Keratinocyte (primary cell): ENCODE data around the gene PIP4P1. TPM values are rescaled to one million over a fixed set of nuclear protein-coding genes. Genes with fewer than 3 reads are reported as not detected.

Experiments
- DNase-seq: peaks from one replicate; pipeline ENCODE4 v3.0.0-alpha.2; 2011; ENCODE audit warnings: low read depth, missing footprints, low spot score
- FAIRE-seq: peaks from 2 replicates; lab custom pipeline; 2011; peaks lifted over from hg19 to GRCh38; lab: Jason Lieb, UNC
- H2AFZ ChIP-seq: 2 replicates; pipeline ENCODE4 v1.6.0; 2012; ENCODE audit warnings: low read length, control low read depth, inconsistent platforms; ENCODE audit not compliant: control insufficient read depth
- H3K27ac ChIP-seq: 2 replicates; pipeline ENCODE4 v1.5.1; 2011; ENCODE audit warnings: low read length; ENCODE audit not compliant: control insufficient read depth, insufficient read depth
- H3K27me3 ChIP-seq: 3 replicates; pipeline ENCODE4 v1.6.0; 2011; ENCODE audit warnings: low read length; ENCODE audit not compliant: control insufficient read depth, insufficient read depth; ENCODE audit errors: extremely low read depth
- H3K36me3 ChIP-seq, 2 experiments: 2 replicates in 1 of 2; 3 replicates in 1 of 2; pipeline ENCODE4 v1.5.1; 2011; ENCODE audit warnings: low read length in 2 of 2, mild to moderate bottlenecking in 1 of 2; ENCODE audit not compliant: control insufficient read depth in 2 of 2, insufficient read depth in 2 of 2; ENCODE audit errors: extremely low read depth in 1 of 2
- H3K4me1 ChIP-seq: 3 replicates; pipeline ENCODE4 v1.5.1; 2011; ENCODE audit warnings: low read length; ENCODE audit not compliant: control insufficient read depth, insufficient read depth; ENCODE audit errors: extremely low read depth
- H3K4me2 ChIP-seq: 3 replicates; pipeline ENCODE4 v1.6.0; 2011; ENCODE audit warnings: low read depth, low read length; ENCODE audit not compliant: control insufficient read depth, insufficient read depth; ENCODE audit errors: extremely low read depth
- H3K4me3 ChIP-seq, 3 experiments: fragments of 200-600 bp in 1 of 3; sonication (generic) in 1 of 3; 2 replicates in 2 of 3; 3 replicates in 1 of 3; pipeline ENCODE4 v1.5.1; 2011 to 2016; ENCODE audit warnings: low read length in 3 of 3, mild to moderate bottlenecking in 3 of 3, control low read depth in 2 of 3, inconsistent platforms in 1 of 3, low read depth in 1 of 3, mixed read lengths in 1 of 3, mixed run types in 1 of 3, moderate library complexity in 1 of 3; ENCODE audit not compliant: control insufficient read depth in 2 of 3, insufficient read depth in 2 of 3; ENCODE audit errors: extremely low read depth in 1 of 3
- H3K79me2 ChIP-seq: 2 replicates; pipeline ENCODE4 v1.6.0; 2012; ENCODE audit warnings: low read length; ENCODE audit not compliant: control insufficient read depth, insufficient read depth
- H3K9ac ChIP-seq: 3 replicates; pipeline ENCODE4 v1.6.0; 2011; ENCODE audit warnings: low read length; ENCODE audit not compliant: control insufficient read depth, insufficient read depth; ENCODE audit errors: extremely low read depth
- H3K9me1 ChIP-seq: 3 replicates; pipeline ENCODE4 v1.6.0; 2011; ENCODE audit warnings: low read length; ENCODE audit not compliant: control insufficient read depth, insufficient read depth; ENCODE audit errors: extremely low read depth
- H3K9me3 ChIP-seq: 2 replicates; pipeline ENCODE4 v1.5.1; 2012; ENCODE audit warnings: low read depth, low read length; ENCODE audit not compliant: control insufficient read depth
- H4K20me1 ChIP-seq: 3 replicates; pipeline ENCODE4 v1.6.0; 2011; ENCODE audit warnings: low read length; ENCODE audit not compliant: control insufficient read depth, insufficient read depth; ENCODE audit errors: extremely low read depth
- CTCF ChIP-seq, 3 experiments: IDR thresholded peaks in 1 of 3; conservative IDR thresholded peaks in 1 of 3; optimal IDR thresholded peaks in 1 of 3; 2 replicates in 2 of 3; 3 replicates in 1 of 3; pipeline versions ENCODE3 to v1.5.1; 2011; ENCODE audit warnings: low read length in 3 of 3, mild to moderate bottlenecking in 3 of 3, moderate library complexity in 2 of 3, control low read depth in 1 of 3, inconsistent platforms in 1 of 3; ENCODE audit not compliant: insufficient read depth in 2 of 3; ENCODE audit errors: extremely low read depth in 1 of 3
- EZH2 ChIP-seq: IDR thresholded peaks from one replicate; pipeline ENCODE4 v1.6.1; 2012; ENCODE audit warnings: inconsistent platforms, mild to moderate bottlenecking, low read length, moderate library complexity
- dilution Hi-C: fragments of 300-500 bp; cut with MboI; formaldehyde crosslinking; loops from one replicate; pipeline ENCODE4 v1.7.0; 2020; ENCODE audit warnings: low sequenced_read_pairs; ENCODE audit not compliant: extremely low pct_ligation_motif_present
- polyA plus RNA-seq, 5 experiments: library from polyadenylated mRNA; depleted of rRNA in 3 of 5; stranded (reverse) in 3 of 5; stranded (forward) in 1 of 5; unstranded in 1 of 5; fragments of >200 nt; gene quantifications; 1 replicate in 1 of 5; 2 replicates in 3 of 5; 3 replicates in 1 of 5; pipeline versions ENCODE4 v1.2.1 to v1.2.3, GENCODE V29; 2011 to 2012; ENCODE audit warnings: missing spikeins in 2 of 5, low read depth in 1 of 5, low replicate concordance in 1 of 5

PIP4P1 gene
- polyA plus RNA-seq, 1 donor (not counting 4 experiments of a cell fraction or from before 2014, with no cell fraction given), result 35.6 TPM

GRCh38 chr14:20440882-20441281 lies 20.4 kb downstream of the PIP4P1 start:
- TF ChIP-seq CTCF (optimal IDR thresholded peaks at IDR 0.05 in 1 of 3, IDR thresholded peaks at IDR 0.05 in 1 of 3, conservative IDR thresholded peaks at IDR 0.05 in 1 of 3; ENCODE audit: extremely low read depth in 1 of 3, insufficient read depth in 2 of 3, low read length in 3 of 3) (peak in 1 of 3 experiments; percentile 8), EZH2 (no peak)
- H3K27ac ChIP-seq, result no peak overlapping the region
- H3K4me2 ChIP-seq, result no peak overlapping the region
- FAIRE-seq (no peak), DNase-seq (no peak)
- no peaks in the 10 kb centered on the region for H3K4me1 ChIP-seq
- H3K36me3 ChIP-seq, result peaks cover 0 to 3% of the 10 kb centered on the region in 2 experiments
- no peaks in the 10 kb centered on the region for H3K9me3 ChIP-seq
- H4K20me1 ChIP-seq, result no peaks in the 10 kb centered on the region
- H3K4me3 ChIP-seq, result no peak overlapping the region
- peaks cover 4% of the 10 kb centered on the region for H3K27me3 ChIP-seq
- no peaks in the 10 kb centered on the region for H3K9me1 ChIP-seq
- H2AFZ ChIP-seq, result no peak overlapping the region
- H3K79me2 ChIP-seq, result no peaks in the 10 kb centered on the region
- no peak overlapping the region for H3K9ac ChIP-seq
- dilution Hi-C loops, result no loop called here

GRCh38 chr14:20440465-20440864 lies 20.8 kb downstream of the PIP4P1 start:
- Histone ChIP-seq H3K9me3 (no peaks in the 10 kb centered on the region), H3K4me2 (no peak overlapping the region), H3K79me2 (no peaks in the 10 kb centered on the region), H3K27me3 (peaks cover 8% of the 10 kb centered on the region), H3K4me3 (no peak overlapping the region), H3K4me1 (no peaks in the 10 kb centered on the region), H2AFZ (no peak overlapping the region), H3K9ac (no peak overlapping the region), H3K9me1 (no peaks in the 10 kb centered on the region), H4K20me1 (no peaks in the 10 kb centered on the region), H3K27ac (no peak overlapping the region), H3K36me3 (peaks cover 0 to 1% of the 10 kb centered on the region in 2 experiments)
- no peak for DNase-seq
- TF ChIP-seq EZH2, result no peak
- dilution Hi-C loops, result no loop called here
- no peak for FAIRE-seq

GRCh38 chr14:20438664-20439063 lies 22.6 kb downstream of the PIP4P1 start:
- H3K9ac ChIP-seq, result no peak overlapping the region
- H3K4me2 ChIP-seq, result no peak overlapping the region
- no peaks in the 10 kb centered on the region for H3K4me1 ChIP-seq
- no peaks in the 10 kb centered on the region for H3K9me3 ChIP-seq
- TF ChIP-seq EZH2, result no peak
- TF ChIP-seq CTCF (optimal IDR thresholded peaks at IDR 0.05 in 1 of 3, IDR thresholded peaks at IDR 0.05 in 1 of 3, conservative IDR thresholded peaks at IDR 0.05 in 1 of 3; ENCODE audit: extremely low read depth in 1 of 3, insufficient read depth in 2 of 3, low read length in 3 of 3), result no peak
- peaks cover 20% of the 10 kb centered on the region for H3K27me3 ChIP-seq
- H3K9me1 ChIP-seq, result no peaks in the 10 kb centered on the region
- H3K27ac ChIP-seq, result no peak overlapping the region
- H4K20me1 ChIP-seq, result no peaks in the 10 kb centered on the region
- dilution Hi-C loops, result no loop called here
- no peak for DNase-seq
- FAIRE-seq, result no peak
- H2AFZ ChIP-seq, result no peak overlapping the region
- no peaks in the 10 kb centered on the region for H3K36me3 ChIP-seq
- H3K79me2 ChIP-seq, result no peaks in the 10 kb centered on the region
- no peak overlapping the region for H3K4me3 ChIP-seq
